Activated naive CD8-positive, alpha-beta T cell treated with anti-CD3 and anti-CD28 coated beads, Interleukin-2, amount 50 U/mL, for 16 hours (primary cell): Measurements from ENCODE around the gene SEL1L.
"Not testable (repeated sequence)": the region's sequence is repeated elsewhere in the genome, so short reads cannot be mapped to it uniquely, and the experiment has no call there.

Experiments used
- DNase-seq: peaks from one replicate; pipeline ENCODE4 v3.0.0-alpha.2; 2020; ENCODE audit warnings: low read depth, low spot score

SEL1L gene

GRCh38 chr14:81474685-81475324, 58.8 kb downstream of the SEL1L start:
- no peak for DNase-seq

GRCh38 chr14:81474148-81474492, 59.5 kb downstream of the SEL1L start:
- DNase-seq = no peak

- DNase-seq = no peak
Measured at GRCh38 chr14:81473456-81474147, 60.1 kb downstream of the SEL1L start.

GRCh38 chr14:81472096-81472800, 61.4 kb downstream of the SEL1L start:
- DNase-seq = no peak

- DNase-seq = no peak
Measured at GRCh38 chr14:81471062-81471461, 62.6 kb downstream of the SEL1L start.

GRCh38 chr14:81470557-81470826, 63.2 kb downstream of the SEL1L start:
- not testable (repeated sequence) for DNase-seq

GRCh38 chr14:81466854-81467253, 66.8 kb downstream of the SEL1L start:
- no peak for DNase-seq

- no peak for DNase-seq
Measured at GRCh38 chr14:81465507-81466228, 68.0 kb downstream of the SEL1L start.

GRCh38 chr14:81465003-81465392, 68.7 kb downstream of the SEL1L start:
- not testable (repeated sequence) for DNase-seq

GRCh38 chr14:81464253-81465002, 69.2 kb downstream of the SEL1L start:
- peak; percentile 23 for DNase-seq

- DNase-seq = not testable (repeated sequence)
Measured at GRCh38 chr14:81462356-81462755, 71.3 kb downstream of the SEL1L start.

GRCh38 chr14:81459912-81460311, 73.7 kb downstream of the SEL1L start:
- no peak for DNase-seq

GRCh38 chr14:81458352-81458751, 75.3 kb downstream of the SEL1L start:
- DNase-seq = no peak

GRCh38 chr14:81455390-81455789, 78.3 kb downstream of the SEL1L start:
- DNase-seq = no peak

GRCh38 chr14:81454572-81455218, 79.0 kb downstream of the SEL1L start:
- no peak for DNase-seq

- DNase-seq = no peak
Measured at GRCh38 chr14:81453166-81453766, 80.4 kb downstream of the SEL1L start.

GRCh38 chr14:81452341-81453133, 81.1 kb downstream of the SEL1L start:
- no peak for DNase-seq

- DNase-seq = no peak
Measured at GRCh38 chr14:81450976-81451375, 82.7 kb downstream of the SEL1L start.

- DNase-seq = no peak
Measured at GRCh38 chr14:81450100-81450531, 83.5 kb downstream of the SEL1L start.

- no peak for DNase-seq
Measured at GRCh38 chr14:81449576-81449975, 84.1 kb downstream of the SEL1L start.
